Eye (tissue), 1 donor: ENCODE measurements around the gene CLMP.
"Not testable (repeated sequence)": the region's sequence is repeated elsewhere in the genome, so short reads cannot be mapped to it uniquely, and the experiment has no call there.

Experiments used
- DNase-seq: peaks from one replicate; pipeline ENCODE4 v3.0.0-alpha.2; 2015

The CLMP gene

DNA sequence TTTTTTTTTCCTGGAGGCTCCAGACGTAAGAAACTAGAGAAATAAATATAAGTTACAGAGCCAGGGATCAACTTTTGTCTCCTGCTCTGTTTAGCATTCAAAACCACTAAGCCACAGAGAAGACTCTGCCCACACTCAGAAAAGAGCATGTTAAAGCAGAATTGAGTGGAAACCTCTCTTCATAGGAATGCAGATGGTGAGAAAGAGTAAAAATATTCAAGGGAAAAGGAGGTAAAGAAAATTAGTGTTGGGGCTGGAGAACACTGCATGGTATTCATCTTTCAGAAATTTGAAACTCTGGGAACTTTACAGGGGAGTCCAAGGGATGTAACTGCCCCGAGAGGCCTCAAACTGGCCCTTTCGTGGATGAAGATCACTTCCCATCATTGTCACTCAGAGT, 65.1 kb downstream of the CLMP start:
- DNase-seq = no peak

GRCh38 chr11:123125169-123125568, 69.9 kb downstream of the CLMP start:
- DNase-seq = no peak

- no peak for DNase-seq
Measured at GRCh38 chr11:123122852-123123251, 72.2 kb downstream of the CLMP start.

GRCh38 chr11:123122341-123122740, 72.7 kb downstream of the CLMP start:
- no peak for DNase-seq

- no peak for DNase-seq
Measured at GRCh38 chr11:123116486-123116885, 78.6 kb downstream of the CLMP start.

DNA sequence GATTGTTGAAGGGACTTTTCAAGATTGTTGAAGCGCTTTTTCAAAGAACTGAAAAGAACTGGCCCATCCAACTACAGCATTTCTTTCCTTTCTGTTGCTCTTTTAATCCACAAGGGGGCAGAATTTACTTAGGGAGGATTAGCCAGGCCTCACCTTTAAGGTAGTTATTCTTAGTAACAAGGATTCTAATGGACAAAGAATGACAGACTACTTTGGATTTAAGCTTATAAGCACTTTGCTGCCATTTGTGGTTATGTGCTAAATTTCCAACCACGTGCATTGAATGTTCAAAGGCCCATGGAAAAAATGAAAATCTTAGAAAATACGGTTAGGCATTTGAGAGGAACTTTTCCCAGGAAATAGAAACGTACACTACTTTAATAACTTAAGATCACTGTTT, 83.6 kb downstream of the CLMP start:
- peak; percentile 71 for DNase-seq

DNA sequence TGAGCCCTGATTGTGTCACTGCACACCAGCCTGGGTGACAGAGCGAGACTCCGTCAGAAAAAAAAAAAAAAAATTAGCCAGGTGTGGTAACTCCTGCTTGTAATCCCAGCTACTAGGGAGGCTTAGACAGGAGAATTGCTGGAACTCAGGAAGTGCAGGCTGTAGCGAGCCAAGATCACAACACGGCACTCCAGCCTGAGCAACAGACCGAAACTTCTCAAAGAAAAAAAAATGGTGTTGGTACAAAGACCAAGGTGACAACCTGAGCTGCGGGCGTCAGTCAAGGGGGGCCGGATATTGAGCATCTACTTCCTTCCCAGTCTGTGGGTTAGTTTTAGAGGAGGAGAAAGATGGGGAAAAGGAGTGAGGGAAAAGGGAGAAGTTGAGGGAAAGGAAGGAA, 84.7 kb downstream of the CLMP start:
- no peak for DNase-seq

DNA sequence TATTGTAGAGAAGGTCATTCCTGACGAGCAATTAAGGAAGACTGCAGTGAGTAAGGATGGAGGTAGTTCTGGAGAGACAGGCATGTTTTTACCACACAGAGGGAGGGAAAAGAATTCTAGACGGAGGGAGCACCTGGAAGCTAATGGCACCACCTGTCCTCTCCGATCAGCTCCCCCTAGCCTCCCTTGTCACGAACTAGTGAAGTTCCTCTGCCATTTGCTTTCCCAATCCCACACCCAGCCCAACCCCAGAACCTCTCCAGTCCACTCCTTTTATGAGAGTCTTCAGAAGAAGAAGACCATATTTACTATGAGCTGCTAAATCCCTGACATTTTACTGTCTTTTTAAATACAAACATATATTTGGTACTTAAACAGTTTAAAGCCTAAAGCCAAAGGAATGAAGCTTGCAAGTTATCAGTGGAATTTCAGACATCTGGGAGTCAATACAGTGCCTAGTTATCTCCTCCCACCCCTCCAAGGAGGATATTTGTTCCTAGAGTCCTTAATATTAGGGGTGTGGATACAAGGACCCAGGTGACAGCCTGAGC, 87.0 kb downstream of the CLMP start:
- DNase-seq = no peak

GRCh38 chr11:123104697-123105096, 90.4 kb downstream of the CLMP start:
- DNase-seq = no peak

- DNase-seq = peak; percentile 88
Measured at GRCh38 chr11:123103326-123103980, 91.6 kb downstream of the CLMP start.

DNA sequence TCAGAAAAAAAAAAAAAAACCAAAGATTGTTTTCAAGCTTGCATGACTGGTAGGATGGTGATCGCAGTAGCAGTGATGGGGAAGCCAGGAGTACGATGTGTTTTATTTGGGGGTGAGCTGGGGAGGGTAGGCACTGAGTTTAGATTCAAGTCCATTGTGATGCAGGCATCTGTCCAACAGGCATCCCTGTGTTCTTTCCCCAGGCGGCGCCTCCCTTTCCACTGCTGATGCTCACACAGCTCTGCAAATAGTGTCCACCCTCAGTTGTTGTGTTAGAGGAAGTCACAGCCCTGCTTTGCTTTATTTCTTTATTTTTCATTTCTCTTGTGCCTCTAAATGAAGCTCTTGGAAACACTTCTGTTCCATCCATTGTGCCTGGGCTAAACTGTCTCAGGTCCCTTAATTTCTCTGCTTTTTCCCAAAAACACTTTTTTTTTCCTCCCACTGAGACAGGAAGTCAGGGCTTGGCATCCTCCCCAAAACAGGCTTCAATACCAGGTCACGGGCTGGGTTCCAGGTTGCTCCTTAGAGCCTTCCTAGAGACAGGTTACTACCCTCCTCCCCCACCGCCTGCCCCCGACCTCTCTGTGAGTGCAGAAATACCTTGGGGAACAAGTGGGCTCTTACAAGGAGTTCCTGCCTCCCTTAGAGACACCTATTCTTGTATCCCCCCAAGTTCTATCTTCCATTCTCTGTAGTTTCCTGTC, 94.5 kb downstream of the CLMP start:
- no peak for DNase-seq

- no peak for DNase-seq
Measured at GRCh38 chr11:123098990-123099389, 96.1 kb downstream of the CLMP start.

- no peak for DNase-seq
Measured at GRCh38 chr11:123093739-123094138, 101.3 kb downstream of the CLMP start.

DNA sequence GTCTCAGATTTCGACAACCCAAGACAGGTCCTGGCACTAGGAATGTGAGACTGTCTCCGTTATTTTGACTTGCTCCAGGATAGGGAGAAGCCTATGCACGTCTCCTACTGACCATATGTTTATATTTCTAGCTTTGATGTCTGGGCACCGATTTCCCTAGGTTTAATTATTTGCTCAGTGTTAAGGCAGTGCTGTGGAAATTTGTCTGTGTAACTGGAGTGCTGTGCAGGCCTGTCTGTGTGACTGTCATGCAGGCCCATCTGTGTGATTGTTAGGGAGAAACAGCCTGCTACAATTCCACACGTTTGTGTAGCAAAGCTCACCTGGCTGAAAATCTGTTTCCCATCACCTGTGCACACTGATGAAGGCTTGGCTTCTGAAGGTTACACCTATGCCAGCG, 103.5 kb downstream of the CLMP start:
- no peak for DNase-seq

DNA sequence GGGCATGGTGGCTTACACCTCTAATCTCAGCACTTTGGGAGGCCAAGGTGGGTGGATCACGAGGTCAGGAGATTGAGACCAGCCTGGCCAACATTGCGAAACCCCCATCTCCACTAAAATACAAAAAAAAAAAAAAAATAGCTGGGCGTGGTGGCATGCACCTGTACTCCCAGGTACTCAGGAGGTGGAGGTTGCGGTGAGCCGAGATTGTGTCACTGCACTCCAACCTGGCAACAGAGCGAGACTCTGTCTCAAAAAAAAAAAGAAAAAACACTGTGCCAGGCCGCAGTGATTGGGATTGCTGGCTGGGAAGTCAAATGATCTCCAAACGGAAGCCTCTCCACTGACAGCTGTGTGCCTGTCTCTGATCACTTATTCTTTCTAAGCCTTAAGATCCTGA, 104.9 kb downstream of the CLMP start:
- not testable (repeated sequence) for DNase-seq

GRCh38 chr11:123088896-123089295, 106.2 kb downstream of the CLMP start:
- DNase-seq = not testable (repeated sequence)

GRCh38 chr11:123087657-123088056, 107.4 kb downstream of the CLMP start:
- DNase-seq = not testable (repeated sequence)

DNA sequence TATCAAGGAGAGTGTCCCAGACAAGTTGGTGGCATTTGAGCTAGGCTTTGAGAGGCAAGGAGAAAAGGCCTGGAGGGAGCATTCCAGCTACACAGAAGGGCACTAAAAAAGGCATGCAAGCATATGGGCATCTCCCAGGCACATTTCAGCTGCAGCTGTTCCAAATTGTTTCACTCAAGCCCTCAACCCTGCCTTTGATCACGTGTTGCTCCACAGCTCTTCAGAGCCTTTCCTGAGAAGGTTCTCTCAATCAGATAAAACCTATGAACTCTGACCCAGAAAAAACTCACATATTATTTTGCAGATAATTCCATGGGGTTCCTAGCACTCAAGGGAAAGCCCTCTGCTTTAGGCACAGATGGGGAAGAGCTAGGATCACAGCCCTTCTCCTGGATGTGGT, 108.7 kb downstream of the CLMP start:
- DNase-seq = no peak

GRCh38 chr11:123085497-123085896, 109.6 kb downstream of the CLMP start:
- DNase-seq = no peak

DNA sequence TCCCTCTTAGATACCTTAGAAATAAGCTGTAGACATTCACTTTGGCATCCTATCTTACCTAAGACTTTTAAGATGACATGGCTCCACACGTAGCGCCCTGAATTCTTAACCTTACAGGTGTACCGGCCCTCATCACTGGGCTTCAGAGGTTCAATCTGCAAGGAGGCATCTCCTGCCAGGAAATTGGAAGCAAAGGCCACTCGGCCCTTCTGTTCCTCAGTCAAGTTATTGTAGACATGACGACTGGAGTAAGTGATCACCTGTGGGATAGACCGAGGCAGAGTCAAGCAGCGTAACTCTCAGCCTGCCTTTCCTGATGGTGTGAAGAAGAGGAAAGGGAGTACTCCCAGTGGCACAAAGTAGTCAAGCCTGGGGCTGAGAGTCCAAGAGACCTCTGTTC, 110.6 kb downstream of the CLMP start:
- no peak for DNase-seq

GRCh38 chr11:123083623-123084029, 111.4 kb downstream of the CLMP start:
- DNase-seq = peak; percentile 64

DNA sequence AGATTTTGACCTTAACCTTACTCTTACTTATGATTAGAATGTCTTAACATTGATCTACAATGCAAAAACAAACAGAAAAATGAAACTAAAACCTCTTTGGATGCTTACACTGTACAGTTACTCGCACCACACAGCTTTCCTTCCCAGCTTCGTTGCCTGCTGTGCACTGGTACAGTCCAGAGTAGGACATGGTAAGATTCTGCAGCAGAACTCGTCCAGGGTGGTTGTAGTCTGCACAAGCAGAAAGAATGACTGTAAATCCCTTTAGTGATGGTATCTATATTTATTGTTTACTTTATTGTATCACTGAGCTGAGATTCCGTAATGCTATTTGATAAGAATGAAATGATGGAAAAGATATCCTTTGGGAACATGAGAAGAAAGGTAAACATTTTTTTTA, 112.1 kb downstream of the CLMP start:
- DNase-seq = no peak

DNA sequence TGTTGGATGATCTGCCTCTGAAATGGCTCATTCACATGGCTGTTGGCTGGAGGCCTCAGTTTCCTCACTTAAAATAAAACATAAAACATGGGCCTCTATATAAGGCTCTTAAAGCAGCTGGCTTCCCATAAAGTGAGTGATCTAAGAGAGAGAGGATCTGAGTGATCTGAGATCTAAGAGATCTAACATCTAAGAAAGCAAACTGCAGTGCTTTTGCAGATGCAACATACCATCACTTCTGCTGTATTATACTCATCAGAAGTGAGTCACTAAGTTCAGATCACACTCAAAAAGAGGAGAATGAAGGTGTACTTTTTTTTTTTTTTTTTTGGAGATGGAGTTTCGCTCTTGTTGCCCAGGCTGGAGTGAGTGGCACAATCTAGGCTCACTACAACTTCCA, 115.0 kb downstream of the CLMP start:
- DNase-seq = no peak

- no peak for DNase-seq
Measured at GRCh38 chr11:123076484-123076883, 118.6 kb downstream of the CLMP start.
